HepG2 (cell line): ENCODE results near the gene ATG9A. TPM values are rescaled to one million over a fixed set of nuclear protein-coding genes. Genes with fewer than 3 reads are reported as not detected.

Experiments
- DNMT3B ChIP-seq: conservative IDR thresholded peaks from 2 replicates; pipeline ENCODE4 v1.6.1; 2016; ENCODE audit warnings: missing biosample characterization, control low read depth
- HDAC6 ChIP-seq: fragments of 200-600 bp; sonication (generic); IDR thresholded peaks from 2 replicates; pipeline ENCODE4 v1.7.0; 2017; ENCODE audit warnings: mild to moderate bottlenecking, antibody characterized with exemption, low read length, low read depth
- KLF11 ChIP-seq: IDR thresholded peaks from 2 replicates; pipeline ENCODE4 v1.6.1; 2016; ENCODE audit warnings: missing compliant biosample characterization
- PLSCR1 ChIP-seq: sonication (generic); formaldehyde crosslinking; IDR thresholded peaks from 2 replicates; pipeline ENCODE4 v1.5.0; 2020; ENCODE audit warnings: missing genetic modification reagents, mild to moderate bottlenecking, borderline replicate concordance
- REL ChIP-seq: sonication (generic); formaldehyde crosslinking; conservative IDR thresholded peaks from 2 replicates; pipeline ENCODE4 v1.8.0; 2022; ENCODE audit warnings: mild to moderate bottlenecking, missing genetic modification reagents, moderate library complexity
- SNAPC4 ChIP-seq: sonication (generic); formaldehyde crosslinking; IDR thresholded peaks from 2 replicates; pipeline ENCODE4 v1.4.0; 2020; ENCODE audit warnings: mild to moderate bottlenecking, missing genetic modification reagents
- ZBTB3 ChIP-seq: sonication (generic); formaldehyde crosslinking; IDR thresholded peaks from 2 replicates; pipeline ENCODE4 v1.4.0; 2020; ENCODE audit warnings: low read depth, mild to moderate bottlenecking, moderate library complexity, missing genetic modification reagents, borderline replicate concordance
- ZNF225 ChIP-seq: sonication (generic); formaldehyde crosslinking; IDR thresholded peaks from 2 replicates; pipeline ENCODE4 v1.4.0; 2020; ENCODE audit warnings: mild to moderate bottlenecking, missing genetic modification reagents
- ZNF569 ChIP-seq: sonication (generic); formaldehyde crosslinking; IDR thresholded peaks from 2 replicates; pipeline ENCODE4 v1.5.0; 2020; ENCODE audit warnings: mild to moderate bottlenecking, missing genetic modification reagents, moderate library complexity, borderline replicate concordance
- ZNF619 ChIP-seq: sonication (generic); formaldehyde crosslinking; IDR thresholded peaks from 2 replicates; pipeline ENCODE4 v1.4.0; 2020; ENCODE audit warnings: mild to moderate bottlenecking, missing genetic modification reagents
- polyA plus RNA-seq, 8 experiments: library from polyadenylated mRNA; depleted of rRNA in 3 of 8; stranded (reverse) in 7 of 8; unstranded in 1 of 8; fragments of >200 nt; fragmentation: Illumina TruSeq in 4 of 8; extraction: Trizol in 4 of 8; gene quantifications; 2 replicates each; pipeline versions ENCODE4 v1.2.1 to v1.2.3, GENCODE V29; 2011 to 2016; ENCODE audit warnings: low read depth in 4 of 8, missing spikeins in 1 of 8, mixed read lengths in 1 of 8; ENCODE audit not compliant: insufficient read depth in 1 of 8
- total RNA-seq, 5 experiments: library from RNA; depleted of rRNA; stranded (reverse); fragments of >200 nt; fragmentation: Illumina TruSeq; extraction: Trizol; gene quantifications; 2 replicates each; pipeline ENCODE4 v1.2.3, GENCODE V29; 2016; ENCODE audit warnings: low read depth in 1 of 5
- TF ChIP-seq, protein P1 (sequence below), 2 experiments: IDR thresholded peaks; 2 replicates each; pipeline ENCODE4 v1.6.1; 2011 to 2012; ENCODE audit warnings: low read length in 2 of 2, borderline replicate concordance in 1 of 2, low read depth in 1 of 2, mild to moderate bottlenecking in 1 of 2, moderate library complexity in 1 of 2
- TF ChIP-seq, protein P2 (sequence below): sonication (generic); formaldehyde crosslinking; IDR thresholded peaks from 2 replicates; pipeline ENCODE4 v1.8.1; 2023; ENCODE audit warnings: mild to moderate bottlenecking, missing genetic modification reagents

Gene ATG9A
- total and polyA plus RNA-seq, 2 of the 13 experiments (the other 11 are each of a cell fraction or from before 2014, with no cell fraction given) = 35.0 to 131 TPM

GRCh38 chr2:219218217-219218731 lies 11.2 kb downstream of the ATG9A start (continued):
- TF ChIP-seq DNMT3B (0 out of 2 replicates have a peak, but pooled peaks have one; percentile 7), PLSCR1 (CRISPR knock-in tag) (peak; percentile 55), HDAC6 (no peak), ZNF619 (CRISPR knock-in tag) (no peak; the same call in 1 of the 2 replicates), ZBTB3 (CRISPR knock-in tag) (0 out of 2 replicates have a peak, but pooled peaks have one; percentile 71), KLF11 (CRISPR knock-in tag) (no peak; the same call in 1 of the 2 replicates), ZNF569 (no peak), SNAPC4 (CRISPR knock-in tag) (no peak), ZNF225 (CRISPR knock-in tag) (peak; percentile 80; the same call in 1 of the 2 replicates), REL (CRISPR knock-in tag) (peak; percentile 92; the same call in 1 of the 2 replicates)
- TF ChIP-seq, protein P1, sequence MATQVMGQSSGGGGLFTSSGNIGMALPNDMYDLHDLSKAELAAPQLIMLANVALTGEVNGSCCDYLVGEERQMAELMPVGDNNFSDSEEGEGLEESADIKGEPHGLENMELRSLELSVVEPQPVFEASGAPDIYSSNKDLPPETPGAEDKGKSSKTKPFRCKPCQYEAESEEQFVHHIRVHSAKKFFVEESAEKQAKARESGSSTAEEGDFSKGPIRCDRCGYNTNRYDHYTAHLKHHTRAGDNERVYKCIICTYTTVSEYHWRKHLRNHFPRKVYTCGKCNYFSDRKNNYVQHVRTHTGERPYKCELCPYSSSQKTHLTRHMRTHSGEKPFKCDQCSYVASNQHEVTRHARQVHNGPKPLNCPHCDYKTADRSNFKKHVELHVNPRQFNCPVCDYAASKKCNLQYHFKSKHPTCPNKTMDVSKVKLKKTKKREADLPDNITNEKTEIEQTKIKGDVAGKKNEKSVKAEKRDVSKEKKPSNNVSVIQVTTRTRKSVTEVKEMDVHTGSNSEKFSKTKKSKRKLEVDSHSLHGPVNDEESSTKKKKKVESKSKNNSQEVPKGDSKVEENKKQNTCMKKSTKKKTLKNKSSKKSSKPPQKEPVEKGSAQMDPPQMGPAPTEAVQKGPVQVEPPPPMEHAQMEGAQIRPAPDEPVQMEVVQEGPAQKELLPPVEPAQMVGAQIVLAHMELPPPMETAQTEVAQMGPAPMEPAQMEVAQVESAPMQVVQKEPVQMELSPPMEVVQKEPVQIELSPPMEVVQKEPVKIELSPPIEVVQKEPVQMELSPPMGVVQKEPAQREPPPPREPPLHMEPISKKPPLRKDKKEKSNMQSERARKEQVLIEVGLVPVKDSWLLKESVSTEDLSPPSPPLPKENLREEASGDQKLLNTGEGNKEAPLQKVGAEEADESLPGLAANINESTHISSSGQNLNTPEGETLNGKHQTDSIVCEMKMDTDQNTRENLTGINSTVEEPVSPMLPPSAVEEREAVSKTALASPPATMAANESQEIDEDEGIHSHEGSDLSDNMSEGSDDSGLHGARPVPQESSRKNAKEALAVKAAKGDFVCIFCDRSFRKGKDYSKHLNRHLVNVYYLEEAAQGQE (IDR thresholded peaks at IDR 0.05; ENCODE audit: borderline replicate concordance in 1 of 2, low read depth in 1 of 2, low read length in 2 of 2) = peak in 1 of 2 experiments; percentile 89; a peak in 2 of 4 replicates
- TF ChIP-seq, protein P2, sequence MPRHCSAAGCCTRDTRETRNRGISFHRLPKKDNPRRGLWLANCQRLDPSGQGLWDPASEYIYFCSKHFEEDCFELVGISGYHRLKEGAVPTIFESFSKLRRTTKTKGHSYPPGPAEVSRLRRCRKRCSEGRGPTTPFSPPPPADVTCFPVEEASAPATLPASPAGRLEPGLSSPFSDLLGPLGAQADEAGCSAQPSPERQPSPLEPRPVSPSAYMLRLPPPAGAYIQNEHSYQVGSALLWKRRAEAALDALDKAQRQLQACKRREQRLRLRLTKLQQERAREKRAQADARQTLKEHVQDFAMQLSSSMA (CRISPR knock-in tag) = 0 out of 2 replicates have a peak, but pooled peaks have one; percentile 16
